ENCODE data around the gene ARCN1. TPM values are rescaled to one million over a fixed set of nuclear protein-coding genes. Genes with fewer than 3 reads are reported as not detected.
A peak's percentile ranks its signal among the peaks of the same experiment; 100 is the strongest.

ARCN1 gene
- total and polyA plus RNA-seq, 5 donors = 69.1 to 138 (median 97.0) TPM

DNA sequence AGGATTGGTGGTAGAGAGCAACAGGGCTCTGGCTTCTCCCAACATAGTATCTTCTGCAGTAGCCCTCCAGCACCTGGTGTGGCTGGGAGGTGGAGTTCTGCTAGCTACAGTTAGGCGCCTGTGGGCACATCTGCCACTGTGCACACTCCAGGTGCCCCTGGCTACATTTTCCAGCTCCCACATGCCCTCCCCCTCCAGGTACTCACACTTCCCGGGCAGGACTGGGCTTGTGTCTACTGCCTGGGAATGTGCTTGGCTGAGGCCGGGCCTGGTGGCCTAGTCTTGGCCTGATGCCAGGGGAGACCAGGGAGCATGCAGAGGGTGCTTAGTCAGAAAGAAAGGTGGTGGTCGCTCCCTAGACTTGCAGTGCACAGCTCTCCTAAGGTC is 51.1 kb downstream of the ARCN1 start:
- WGBS = 53% methylated on average over 4 of the region's 4 CpGs
- Histone ChIP-seq H3K27me3 (ENCODE audit: control insufficient read depth, insufficient read depth) (no peaks in the 10 kb centered on the region), H3K4me3 (ENCODE audit: low read length) (no peak overlapping the region), H3K9me3 (ENCODE audit: control insufficient read depth, low read length) (no peaks in the 10 kb centered on the region), H3K27ac (ENCODE audit: low read length) (peak overlapping the region; percentile 84), H3K4me1 (ENCODE audit: control insufficient read depth, insufficient read depth, low read length) (peaks cover 22% of the 10 kb centered on the region)
- intact Hi-C loops (cut with DNase I) = no loop called here
- ATAC-seq (no peak), DNase-seq (peak in 2 of 3 donors; percentile 61 to 72)

DNA sequence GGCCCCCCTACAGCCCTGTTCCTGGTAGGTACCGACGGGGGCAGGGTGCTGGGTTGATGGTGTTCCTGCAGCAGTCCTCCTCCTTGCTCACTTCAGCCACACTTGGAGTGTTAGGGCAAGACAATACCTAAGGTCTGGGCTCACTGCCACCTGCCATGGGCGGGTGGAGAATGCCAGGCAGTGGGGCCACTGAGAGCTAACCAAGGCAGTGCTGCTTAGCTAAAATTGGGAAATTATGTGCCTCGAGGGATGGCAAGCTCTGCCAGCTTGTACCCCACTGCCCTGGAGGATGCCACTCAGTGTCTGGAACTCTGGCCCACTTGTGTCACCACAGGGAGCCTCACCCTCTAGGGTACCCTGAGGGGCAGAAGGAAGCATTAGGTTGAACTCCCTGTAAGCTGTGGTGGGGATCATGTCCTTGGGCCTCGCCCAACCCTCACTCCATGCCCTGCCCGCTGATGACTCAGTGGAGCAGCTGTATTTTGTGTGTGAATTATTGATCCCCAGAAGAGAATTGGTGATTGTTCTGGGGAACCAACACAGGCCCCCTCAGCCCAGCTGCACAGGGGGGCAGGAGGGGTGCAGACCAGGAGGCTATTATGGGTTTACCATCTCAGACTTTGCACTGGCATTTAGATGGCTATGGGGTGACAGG is 53.0 kb downstream of the ARCN1 start:
- no peaks in the 10 kb centered on the region for H3K9me3 ChIP-seq (ENCODE audit: control insufficient read depth, low read length)
- H3K4me3 ChIP-seq (ENCODE audit: low read length) = no peak overlapping the region
- no peak overlapping the region for H3K27ac ChIP-seq (ENCODE audit: low read length)
- H3K4me1 ChIP-seq (ENCODE audit: control insufficient read depth, insufficient read depth, low read length) = peaks cover 19% of the 10 kb centered on the region
- no peaks in the 10 kb centered on the region for H3K27me3 ChIP-seq (ENCODE audit: control insufficient read depth, insufficient read depth)
- WGBS = 81% methylated on average over 6 of the region's 6 CpGs
- peak; percentile 19 to 41 (median 40) for DNase-seq
- intact Hi-C loops (cut with DNase I) = no loop called here
- ATAC-seq = no peak

DNA sequence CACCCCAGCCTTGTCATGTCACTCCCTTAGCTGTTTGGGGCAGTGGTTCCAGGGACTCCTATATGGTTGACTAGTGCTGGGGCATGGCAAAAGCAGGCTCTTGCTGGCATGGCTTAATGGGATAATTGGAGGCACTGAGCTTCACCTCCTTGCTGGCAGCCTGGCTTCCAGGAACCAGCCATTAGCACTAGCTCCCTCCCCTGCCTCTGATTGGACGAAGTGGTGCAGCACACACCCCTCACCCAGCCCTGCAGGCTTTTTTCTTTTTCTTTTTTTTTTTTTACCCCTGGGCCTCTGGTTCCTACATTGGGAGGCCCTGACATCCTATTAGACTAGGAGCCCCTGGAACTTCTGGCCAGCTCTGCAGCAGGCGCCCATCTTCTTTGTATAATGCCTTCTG is 53.8 kb downstream of the ARCN1 start:
- H3K9me3 ChIP-seq (ENCODE audit: control insufficient read depth, low read length) = no peaks in the 10 kb centered on the region
- WGBS = 83% methylated on average over 2 of the region's 2 CpGs
- no peaks in the 10 kb centered on the region for H3K27me3 ChIP-seq (ENCODE audit: control insufficient read depth, insufficient read depth)
- H3K4me3 ChIP-seq (ENCODE audit: low read length) = no peak overlapping the region
- intact Hi-C loops (cut with DNase I) = no loop called here
- H3K27ac ChIP-seq (ENCODE audit: low read length) = no peak overlapping the region
- ATAC-seq (no peak), DNase-seq (peak in 2 of 3 donors; percentile 16 to 19)
- peaks cover 13% of the 10 kb centered on the region for H3K4me1 ChIP-seq (ENCODE audit: control insufficient read depth, insufficient read depth, low read length)

DNA sequence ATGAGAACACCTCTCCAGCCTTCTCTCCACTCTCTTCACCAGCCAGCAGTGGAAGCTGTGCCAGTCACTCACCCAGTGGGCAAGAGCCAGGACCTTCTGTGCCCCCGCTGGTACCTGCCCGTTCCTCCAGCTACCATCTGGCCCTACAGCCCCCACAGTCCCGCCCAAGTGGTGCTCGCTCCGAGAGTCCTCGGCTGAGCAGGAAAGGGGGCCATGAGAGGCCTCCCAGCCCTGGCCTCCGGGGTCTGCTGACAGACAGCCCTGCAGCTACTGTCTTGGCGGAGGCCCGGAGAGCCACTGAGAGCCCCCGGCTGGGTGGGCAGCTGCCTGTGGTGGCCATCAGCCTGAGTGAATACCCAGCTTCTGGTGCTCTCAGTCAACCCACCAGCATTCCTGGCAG is 55.4 kb downstream of the ARCN1 start:
- H3K4me1 ChIP-seq (ENCODE audit: control insufficient read depth, insufficient read depth, low read length) = peaks cover 10% of the 10 kb centered on the region
- 83% methylated on average over 10 of the region's 10 CpGs for WGBS

DNA sequence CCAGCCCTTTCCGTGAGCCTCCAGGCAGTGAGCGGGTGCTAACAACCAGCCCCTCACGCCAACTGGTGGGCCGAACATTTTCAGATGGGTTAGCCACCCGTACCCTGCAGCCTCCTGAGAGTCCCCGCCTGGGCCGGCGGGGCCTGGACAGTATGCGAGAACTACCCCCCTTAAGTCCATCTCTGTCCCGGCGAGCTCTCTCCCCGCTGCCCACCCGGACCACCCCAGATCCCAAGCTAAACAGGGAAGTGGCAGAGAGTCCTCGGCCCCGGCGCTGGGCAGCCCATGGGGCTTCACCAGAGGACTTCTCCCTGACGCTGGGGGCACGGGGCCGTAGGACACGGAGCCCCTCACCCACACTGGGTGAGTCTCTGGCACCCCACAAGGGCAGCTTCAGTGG is 55.8 kb downstream of the ARCN1 start:
- intact Hi-C loops (cut with DNase I) = no loop called here
- DNase-seq (peak in 1 of 3 donors; percentile 48), ATAC-seq (no peak)
- Histone ChIP-seq H3K4me1 (ENCODE audit: control insufficient read depth, insufficient read depth, low read length) (peaks cover 9% of the 10 kb centered on the region), H3K4me3 (ENCODE audit: low read length) (no peak overlapping the region), H3K27me3 (ENCODE audit: control insufficient read depth, insufficient read depth) (no peaks in the 10 kb centered on the region), H3K9me3 (ENCODE audit: control insufficient read depth, low read length) (no peaks in the 10 kb centered on the region), H3K27ac (ENCODE audit: low read length) (peak overlapping the region; percentile 28)
- 92% methylated on average over 20 of the region's 20 CpGs for WGBS

More for the DNA sequence above, 55.4 kb downstream of the ARCN1 start:
- intact Hi-C loops (cut with DNase I) = no loop called here
- no peak for ATAC-seq
- Histone ChIP-seq H3K27ac (ENCODE audit: low read length) (peak overlapping the region; percentile 28), H3K4me3 (ENCODE audit: low read length) (no peak overlapping the region), H3K9me3 (ENCODE audit: control insufficient read depth, low read length) (no peaks in the 10 kb centered on the region), H3K27me3 (ENCODE audit: control insufficient read depth, insufficient read depth) (no peaks in the 10 kb centered on the region)
- DNase-seq = peak; percentile 19 to 54 (median 50)

DNA sequence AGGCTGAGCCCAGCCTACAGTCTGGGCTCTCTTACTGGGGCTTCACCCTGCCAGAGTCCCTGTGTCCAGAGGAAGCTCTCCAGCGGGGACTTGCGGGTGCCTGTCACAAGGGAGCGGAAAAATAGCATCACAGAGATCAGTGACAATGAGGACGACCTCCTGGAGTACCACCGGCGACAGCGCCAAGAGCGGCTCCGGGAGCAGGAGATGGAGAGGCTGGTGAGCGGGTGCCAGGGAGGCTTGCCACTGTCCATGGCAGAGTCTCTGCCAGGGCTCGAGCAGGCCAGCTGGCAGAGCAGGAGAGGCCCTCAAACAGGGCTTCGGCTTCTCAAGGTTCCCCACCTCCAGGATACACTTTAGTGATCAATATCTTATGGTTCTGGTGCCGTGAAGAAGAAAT is 56.2 kb downstream of the ARCN1 start:
- peak overlapping the region; percentile 28 for H3K27ac ChIP-seq (ENCODE audit: low read length)
- ATAC-seq (peak; percentile 63), DNase-seq (peak; percentile 74 to 91 (median 82))
- peaks cover 9% of the 10 kb centered on the region for H3K4me1 ChIP-seq (ENCODE audit: control insufficient read depth, insufficient read depth, low read length)
- H3K27me3 ChIP-seq (ENCODE audit: control insufficient read depth, insufficient read depth) = no peaks in the 10 kb centered on the region
- H3K4me3 ChIP-seq (ENCODE audit: low read length) = no peak overlapping the region
- 70% methylated on average over 13 of the region's 13 CpGs for WGBS
- no peaks in the 10 kb centered on the region for H3K9me3 ChIP-seq (ENCODE audit: control insufficient read depth, low read length)
- intact Hi-C loops (cut with DNase I) = no loop called here

DNA sequence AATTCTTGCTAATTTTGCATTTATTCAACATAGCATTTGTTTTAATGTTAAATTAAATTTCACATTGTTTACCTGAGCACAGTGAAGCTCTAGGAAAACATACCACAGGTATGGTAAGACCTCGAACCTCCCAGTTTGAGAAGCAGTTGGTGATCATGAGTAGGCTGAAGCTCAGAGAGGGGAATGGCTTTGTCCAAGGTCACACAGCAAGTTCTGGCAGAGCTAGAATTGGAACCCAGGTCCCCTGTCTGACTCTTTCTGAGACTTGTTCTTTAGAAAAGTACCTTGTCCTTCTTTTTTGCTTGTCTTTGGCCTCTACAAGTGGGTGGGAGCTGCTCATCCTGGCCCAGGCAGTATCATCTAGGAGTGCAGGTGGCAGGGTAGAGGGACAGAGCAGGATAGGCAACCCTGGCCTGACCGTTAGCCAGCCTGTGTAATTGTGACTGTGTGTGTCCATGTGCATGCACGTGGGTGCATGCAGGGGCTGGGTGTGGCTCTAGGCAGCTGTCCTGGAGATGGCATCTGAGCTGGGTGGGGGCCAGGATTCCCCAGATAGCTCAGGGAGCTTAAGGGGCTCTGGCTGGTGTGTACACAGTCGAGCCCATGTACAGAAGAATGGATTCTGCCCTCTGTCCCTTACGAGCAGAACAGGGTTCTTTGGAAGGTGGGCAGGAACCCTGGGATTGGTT is 56.8 kb downstream of the ARCN1 start:
- DNase-seq (peak; percentile 9 to 56 (median 40)), ATAC-seq (no peak)
- Histone ChIP-seq H3K4me1 (ENCODE audit: control insufficient read depth, insufficient read depth, low read length) (peaks cover 12% of the 10 kb centered on the region), H3K9me3 (ENCODE audit: control insufficient read depth, low read length) (no peaks in the 10 kb centered on the region), H3K4me3 (ENCODE audit: low read length) (no peak overlapping the region), H3K27me3 (ENCODE audit: control insufficient read depth, insufficient read depth) (no peaks in the 10 kb centered on the region), H3K27ac (ENCODE audit: low read length) (no peak overlapping the region)
- intact Hi-C loops (cut with DNase I) = no loop called here
- 50% methylated on average over 5 of the region's 5 CpGs for WGBS

DNA sequence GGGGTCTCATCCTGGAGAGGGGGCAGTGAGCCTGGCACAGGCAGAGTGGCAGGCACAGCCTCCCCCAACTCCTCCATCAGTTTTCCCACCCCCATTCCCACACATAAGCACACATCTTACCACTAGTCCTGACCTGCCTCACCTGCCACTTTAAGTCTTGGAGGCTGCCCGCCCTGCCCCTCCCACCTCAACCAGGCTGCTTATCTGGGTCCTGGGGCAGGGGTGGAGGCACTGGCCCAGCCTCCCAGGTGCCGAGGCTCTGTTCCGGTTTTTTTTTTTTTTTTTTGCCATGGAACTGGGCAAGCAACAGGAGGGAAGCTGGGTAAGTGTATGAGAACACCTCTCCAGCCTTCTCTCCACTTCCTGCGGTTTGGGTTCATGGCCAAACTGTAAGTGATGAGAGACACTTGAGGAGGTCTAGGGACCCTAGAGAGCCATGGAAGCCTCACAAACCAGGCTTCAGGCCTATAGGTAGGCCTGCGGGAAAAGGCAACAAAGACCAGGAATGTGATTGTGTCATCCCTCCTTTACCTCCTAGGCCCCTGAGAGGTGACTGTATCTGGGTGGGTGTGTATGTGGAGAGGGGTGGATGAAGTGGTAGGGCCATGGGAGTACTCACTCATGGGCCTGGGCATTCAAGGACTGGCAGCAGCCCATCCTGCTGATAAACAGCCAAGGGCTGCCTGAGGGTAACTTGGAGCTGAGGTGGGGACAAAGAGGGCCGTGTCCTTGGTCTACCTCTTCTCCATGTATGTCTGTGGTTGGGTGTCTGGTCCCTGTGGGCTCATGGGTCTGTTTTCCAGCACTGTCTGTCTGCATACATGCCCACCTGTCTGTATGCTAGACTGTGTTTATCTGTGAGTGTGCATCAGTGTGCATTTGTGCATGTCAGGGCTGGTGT is 57.8 kb downstream of the ARCN1 start:
- no peak overlapping the region for H3K27ac ChIP-seq (ENCODE audit: low read length)
- 71% methylated on average over 6 of the region's 6 CpGs for WGBS
- H3K9me3 ChIP-seq (ENCODE audit: control insufficient read depth, low read length) = no peaks in the 10 kb centered on the region
- no peaks in the 10 kb centered on the region for H3K27me3 ChIP-seq (ENCODE audit: control insufficient read depth, insufficient read depth)
- peaks cover 13% of the 10 kb centered on the region for H3K4me1 ChIP-seq (ENCODE audit: control insufficient read depth, insufficient read depth, low read length)
- no peak for ATAC-seq
- intact Hi-C loops (cut with DNase I) = no loop called here
- H3K4me3 ChIP-seq (ENCODE audit: low read length) = no peak overlapping the region
- peak; percentile 11 to 43 (median 38) for DNase-seq

DNA sequence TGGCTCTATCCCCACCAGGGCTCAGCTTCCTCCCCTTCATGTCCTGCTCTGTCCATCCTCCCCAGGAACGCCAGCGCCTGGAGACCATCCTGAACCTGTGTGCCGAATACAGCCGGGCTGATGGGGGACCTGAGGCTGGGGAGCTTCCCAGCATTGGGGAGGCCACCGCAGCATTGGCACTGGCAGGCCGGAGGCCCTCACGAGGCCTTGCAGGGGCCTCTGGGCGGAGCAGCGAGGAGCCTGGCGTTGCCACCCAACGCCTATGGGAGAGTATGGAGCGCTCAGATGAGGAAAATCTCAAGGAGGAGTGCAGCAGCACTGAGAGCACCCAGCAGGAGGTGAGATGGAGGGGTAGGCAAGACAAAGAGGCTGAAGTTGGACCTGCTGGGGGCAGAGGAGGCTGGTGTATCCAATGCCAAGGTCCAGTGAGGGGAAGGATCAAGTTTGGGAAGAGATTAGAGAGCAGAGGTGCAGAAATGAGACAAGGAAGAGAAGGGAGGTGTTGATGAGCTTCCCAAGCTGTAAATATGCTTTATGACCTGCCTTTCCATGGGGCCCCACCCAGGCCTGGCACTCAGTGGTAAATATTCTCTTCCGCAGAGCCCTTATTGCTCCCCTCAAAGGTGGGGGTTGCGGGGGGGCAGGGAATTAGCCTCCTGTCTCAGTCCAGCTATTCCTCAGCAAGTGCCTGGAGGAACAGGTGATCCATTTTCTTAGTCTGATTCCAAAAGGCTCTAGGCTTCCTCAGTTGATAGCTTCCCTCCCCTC is 59.1 kb downstream of the ARCN1 start:
- Histone ChIP-seq H3K9me3 (ENCODE audit: control insufficient read depth, low read length) (no peaks in the 10 kb centered on the region), H3K27ac (ENCODE audit: low read length) (no peak overlapping the region), H3K27me3 (ENCODE audit: control insufficient read depth, insufficient read depth) (no peaks in the 10 kb centered on the region), H3K4me3 (ENCODE audit: low read length) (no peak overlapping the region), H3K4me1 (ENCODE audit: control insufficient read depth, insufficient read depth, low read length) (peaks cover 13% of the 10 kb centered on the region)
- DNase-seq (peak; percentile 22 to 50 (median 37)), ATAC-seq (no peak)
- WGBS = 90% methylated on average over 14 of the region's 14 CpGs
- intact Hi-C loops (cut with DNase I) = no loop called here

DNA sequence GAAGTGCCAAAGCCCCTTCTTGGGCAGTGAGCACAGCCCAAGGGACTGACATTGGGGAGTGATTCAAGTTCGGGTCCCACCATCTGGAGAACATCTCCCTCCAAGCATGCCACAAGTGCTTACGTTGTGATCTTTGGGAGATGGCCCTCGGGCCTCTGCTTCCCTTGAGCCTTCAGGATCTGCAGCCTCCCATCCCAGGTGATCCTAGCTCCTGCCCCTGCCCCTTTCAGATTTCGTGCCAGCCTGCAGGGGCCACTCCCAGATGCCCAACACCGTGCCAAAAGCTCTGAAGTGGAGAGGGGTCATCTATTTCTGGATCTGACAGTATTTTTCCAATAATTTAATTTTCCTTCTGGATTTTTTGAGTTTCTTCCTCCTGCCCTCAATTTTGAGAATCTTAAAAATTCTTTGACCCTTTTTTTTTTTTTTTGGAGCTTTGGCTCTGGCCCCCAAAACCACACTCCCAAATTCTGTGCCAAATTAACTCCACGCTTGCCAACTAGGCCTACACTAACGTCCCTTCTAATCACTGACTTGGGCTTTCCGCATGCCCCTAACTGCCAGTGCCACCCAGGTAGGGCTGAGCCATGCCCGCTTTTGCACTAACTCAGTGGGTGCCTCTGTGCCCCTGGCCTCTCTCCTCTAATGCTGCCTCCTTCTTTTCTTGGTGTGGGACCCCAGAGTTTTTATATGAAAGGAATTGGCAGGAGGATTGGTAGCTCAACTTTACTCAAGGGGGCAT is 60.5 kb downstream of the ARCN1 start:
- 72% methylated on average over 9 of the region's 9 CpGs for WGBS
- intact Hi-C loops (cut with DNase I) = no loop called here
- Histone ChIP-seq H3K27me3 (ENCODE audit: control insufficient read depth, insufficient read depth) (no peaks in the 10 kb centered on the region), H3K4me1 (ENCODE audit: control insufficient read depth, insufficient read depth, low read length) (peaks cover 13% of the 10 kb centered on the region), H3K27ac (ENCODE audit: low read length) (no peak overlapping the region), H3K4me3 (ENCODE audit: low read length) (no peak overlapping the region), H3K9me3 (ENCODE audit: control insufficient read depth, low read length) (no peaks in the 10 kb centered on the region)
- DNase-seq (peak; percentile 16 to 59 (median 51)), ATAC-seq (no peak)

Data from right cardiac atrium (tissue), 5 donors.